ENCODE data around the gene MDFI. TPM values are rescaled to one million over a fixed set of nuclear protein-coding genes. Genes with fewer than 3 reads are reported as not detected.

The MDFI gene
- total RNA-seq, 4 donors from 2014 or later = 14.4 to 80.0 (median 23.4) TPM

GRCh38 chr6:41680182-41680965 is 42.1 kb downstream of the MDFI start:
- H3K4me1 ChIP-seq = peaks cover 0 to 12% of the 10 kb centered on the region in 2 donors
- H3K4me3 ChIP-seq = no peak overlapping the region
- no peaks in the 10 kb centered on the region for H3K9me3 ChIP-seq
- DNase-seq = no peak
- H3K27me3 ChIP-seq = no peaks in the 10 kb centered on the region
- TF ChIP-seq POLR2A (IDR thresholded peaks at IDR 0.05) (no peak), CTCF (IDR thresholded peaks at IDR 0.05) (no peak)
- H3K36me3 ChIP-seq = no peaks in the 10 kb centered on the region
- intact Hi-C loops (cut with DNase I; ENCODE audit: low total_unique reads) = loop anchor here (5.0 to 10.0 kb wide), 2 partner anchors 78 to 216 kb away; no protein-coding TSS in a partner anchor
- H3K27ac ChIP-seq = no peak overlapping the region

- peak; percentile 87 to 88 for DNase-seq
- Histone ChIP-seq H3K36me3 (no peaks in the 10 kb centered on the region), H3K4me3 (no peak overlapping the region), H3K9me3 (no peaks in the 10 kb centered on the region), H3K27me3 (no peaks in the 10 kb centered on the region), H3K27ac (no peak overlapping the region), H3K4me1 (peaks cover 0 to 12% of the 10 kb centered on the region in 2 donors)
- no peak for TF ChIP-seq POLR2A (IDR thresholded peaks at IDR 0.05)
- peak; percentile 83 to 89 (median 85) for TF ChIP-seq CTCF (IDR thresholded peaks at IDR 0.05)
- intact Hi-C loops (cut with DNase I; ENCODE audit: low total_unique reads) = loop anchor here (2.0 to 10.0 kb wide), 3 partner anchors 80 to 311 kb away; no protein-coding TSS in a partner anchor
Measured at GRCh38 chr6:41682056-41682477, 43.8 kb downstream of the MDFI start.

- no peaks in the 10 kb centered on the region for H3K27me3 ChIP-seq
- H3K4me3 ChIP-seq = peak overlapping the region; percentile 29 to 49
- peaks cover 0 to 12% of the 10 kb centered on the region in 2 donors for H3K4me1 ChIP-seq
- DNase-seq = no peak
- TF ChIP-seq POLR2A (IDR thresholded peaks at IDR 0.05) (no peak), CTCF (IDR thresholded peaks at IDR 0.05) (no peak)
- peak overlapping the region; percentile 49 to 79 for H3K27ac ChIP-seq
- no peaks in the 10 kb centered on the region for H3K9me3 ChIP-seq
- intact Hi-C loops (cut with DNase I; ENCODE audit: low total_unique reads) = loop anchor here (2.0 to 10.0 kb wide), 3 partner anchors 80 to 312 kb away; no protein-coding TSS in a partner anchor
- no peaks in the 10 kb centered on the region for H3K36me3 ChIP-seq
Measured at GRCh38 chr6:41682497-41683272, 44.4 kb downstream of the MDFI start.

- intact Hi-C loops (cut with DNase I; ENCODE audit: low total_unique reads) = loop anchor here (2.0 to 10.0 kb wide), 3 partner anchors 81 to 312 kb away; no protein-coding TSS in a partner anchor
- H3K4me3 ChIP-seq = peak overlapping the region; percentile 29 to 49
- no peak for TF ChIP-seq CTCF (IDR thresholded peaks at IDR 0.05)
- no peak for TF ChIP-seq POLR2A (IDR thresholded peaks at IDR 0.05)
- H3K27ac ChIP-seq = peak overlapping the region; percentile 49 to 79
- H3K36me3 ChIP-seq = no peaks in the 10 kb centered on the region
- peak in 1 of 2 donors; percentile 35 for DNase-seq
- H3K9me3 ChIP-seq = no peaks in the 10 kb centered on the region
- H3K27me3 ChIP-seq = no peaks in the 10 kb centered on the region
- peaks cover 0 to 12% of the 10 kb centered on the region in 2 donors for H3K4me1 ChIP-seq
Measured at GRCh38 chr6:41683273-41683522, 44.9 kb downstream of the MDFI start.

Measured in uterus (tissue), 4 donors.